Naive B cell (primary cell): ENCODE measurements around the gene GALNT16. TPM values are rescaled to one million over a fixed set of nuclear protein-coding genes. Genes with fewer than 3 reads are reported as not detected.

Experiments
- ATAC-seq, 2 donors: fragments of 150-1000 bp; cut with Tn5 transposase; 2 replicates each; pipeline ENCODE4 v1.10.0; 2021; ENCODE audit warnings: low read depth in 2 of 2, mild to moderate bottlenecking in 2 of 2, moderate library complexity in 2 of 2
- DNase-seq: peaks from one replicate; pipeline ENCODE4 v3.0.0; 2022
- H3K27ac Mint-ChIP-seq, 6 donors: one replicate each; pipeline ENCODE4 v1.8.0; 2020 to 2022; ENCODE audit warnings: mild to moderate bottlenecking in 6 of 6, mixed read lengths in 6 of 6, moderate library complexity in 5 of 6, inconsistent platforms in 2 of 6
- H3K27me3 Mint-ChIP-seq, 3 donors: one replicate each; pipeline ENCODE4 v1.8.0; 2021 to 2022; ENCODE audit warnings: mixed read lengths in 3 of 3, mild to moderate bottlenecking in 1 of 3
- H3K36me3 Mint-ChIP-seq, 2 donors: one replicate each; pipeline ENCODE4 v1.8.0; 2020 to 2022; ENCODE audit warnings: mixed read lengths in 2 of 2, inconsistent platforms in 1 of 2, mild to moderate bottlenecking in 1 of 2
- H3K4me1 Mint-ChIP-seq, 3 donors: one replicate each; pipeline ENCODE4 v1.8.0; 2020 to 2022; ENCODE audit warnings: mixed read lengths in 3 of 3, inconsistent platforms in 1 of 3, mild to moderate bottlenecking in 1 of 3, moderate library complexity in 1 of 3
- H3K4me3 Mint-ChIP-seq, 8 donors: one replicate each; pipeline ENCODE4 v1.8.0; 2020 to 2022; ENCODE audit warnings: mild to moderate bottlenecking in 8 of 8, mixed read lengths in 8 of 8, moderate library complexity in 8 of 8, inconsistent platforms in 2 of 8
- H3K9me3 Mint-ChIP-seq, 7 donors: one replicate each; pipeline ENCODE4 v1.8.0; 2020 to 2022; ENCODE audit warnings: mixed read lengths in 7 of 7, mild to moderate bottlenecking in 5 of 7, inconsistent platforms in 2 of 7, moderate library complexity in 1 of 7
- polyA plus RNA-seq, 6 donors: library from polyadenylated mRNA; unstranded; fragments of 300-500 nt; fragmentation: Illumina TruSeq; gene quantifications; one replicate each; pipeline ENCODE4 v1.2.3, GENCODE V29; 2021; ENCODE audit warnings: low read depth in 6 of 6

GALNT16 gene
- polyA plus RNA-seq, 6 donors from 2014 or later = not detected

DNA sequence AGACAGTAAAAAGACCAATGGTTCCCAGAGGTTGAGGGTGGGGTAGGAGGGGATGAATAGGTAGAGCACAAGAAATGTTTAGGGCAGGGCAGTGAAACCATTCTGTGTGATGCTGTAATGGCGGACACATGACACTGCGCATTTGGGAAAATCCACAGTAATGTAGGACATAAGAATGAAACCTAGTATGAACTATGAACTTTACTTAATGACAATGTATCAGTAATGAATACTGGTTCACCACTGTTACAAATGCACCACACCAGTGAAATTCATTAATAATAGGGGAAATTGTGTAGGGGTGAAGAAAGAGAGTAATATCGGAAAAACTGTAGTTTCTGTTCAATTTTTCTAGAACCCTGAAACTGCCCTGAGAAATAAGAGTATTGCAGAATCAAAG lies 132.5 kb downstream of the GALNT16 start:
- Mint-ChIP-seq H3K27me3 (no peaks in the 10 kb centered on the region), H3K27ac (peak overlapping the region in 3 of 6 donors; percentile 11 to 90 (median 82)), H3K9me3 (no peaks in the 10 kb centered on the region), H3K4me1 (peaks cover 45 to 68% (median 50%) of the 10 kb centered on the region in 3 donors), H3K36me3 (peaks cover 15 to 34% of the 10 kb centered on the region in 2 donors), H3K4me3 (peak overlapping the region in 4 of 8 donors; percentile 13 to 36 (median 18))
- ATAC-seq = no peak
- no peak for DNase-seq

DNA sequence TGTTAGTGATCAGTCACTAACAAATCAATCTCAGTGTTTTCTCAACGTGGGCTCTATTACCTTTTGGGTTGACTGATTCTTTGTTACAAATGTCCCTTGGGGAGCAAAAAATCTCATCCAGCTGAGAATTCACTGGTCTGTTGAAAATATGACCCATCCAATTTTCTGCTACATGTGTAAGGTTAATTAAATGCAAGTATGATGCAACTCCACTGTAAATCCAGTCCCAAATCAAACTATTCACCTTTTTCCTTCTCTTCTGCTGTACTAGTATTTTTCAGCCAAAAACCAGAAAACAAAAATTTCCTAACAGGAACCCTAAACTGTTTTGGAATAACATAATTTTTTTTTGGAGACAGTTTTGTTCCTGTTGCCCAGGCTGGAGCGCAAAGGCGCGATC lies 136.0 kb downstream of the GALNT16 start:
- DNase-seq (no peak), ATAC-seq (no peak)
- H3K27ac Mint-ChIP-seq = peak overlapping the region in 2 of 6 donors; percentile 8 to 16
- peaks cover 45 to 83% (median 53%) of the 10 kb centered on the region in 3 donors for H3K4me1 Mint-ChIP-seq
- peaks cover 0 to 2% (median 0%) of the 10 kb centered on the region in 7 donors for H3K9me3 Mint-ChIP-seq
- H3K27me3 Mint-ChIP-seq = no peaks in the 10 kb centered on the region
- peak overlapping the region in 3 of 8 donors; percentile 12 to 98 (median 68) for H3K4me3 Mint-ChIP-seq
- H3K36me3 Mint-ChIP-seq = peaks cover 19 to 22% of the 10 kb centered on the region in 2 donors

DNA sequence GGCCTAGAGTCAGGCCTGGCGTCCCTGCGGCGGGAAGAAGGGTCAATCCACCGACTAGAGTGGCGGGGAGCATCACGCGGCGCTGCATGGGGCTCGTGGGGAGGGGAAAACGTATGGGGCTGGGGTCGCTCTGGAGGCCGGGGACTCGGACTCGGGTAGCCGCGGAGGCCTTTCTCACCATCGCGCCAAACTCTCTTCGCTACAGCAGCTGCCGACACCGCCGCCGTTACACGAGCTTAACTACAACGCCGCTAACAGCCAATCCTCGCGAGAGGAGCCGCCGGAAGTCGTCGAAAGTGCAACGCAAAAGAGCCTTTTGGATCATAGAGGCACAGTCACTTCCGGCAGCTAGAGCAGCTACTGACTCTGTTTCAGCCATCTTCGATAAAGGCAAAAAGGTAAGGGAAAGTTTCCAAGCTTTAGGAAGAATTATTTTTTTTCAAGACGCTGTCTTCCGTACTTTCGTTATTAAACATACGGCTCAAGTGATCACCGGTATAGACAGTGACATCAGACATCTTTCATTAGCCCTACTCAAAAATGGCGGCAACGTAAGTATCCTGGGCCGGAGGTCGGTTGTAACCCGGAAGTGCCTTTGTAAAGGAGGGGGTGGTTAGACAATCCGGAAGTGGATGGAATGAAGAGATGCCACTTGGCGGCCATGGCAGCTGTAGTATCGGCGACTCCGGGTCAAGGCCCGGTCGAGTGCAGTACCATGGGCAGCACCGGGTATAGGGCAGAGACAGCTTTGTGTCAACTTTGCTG lies 138.3 kb downstream of the GALNT16 start, which contains the start of the genes ERH and SLC39A9:
TSS of gene ERH (minus strand) at position 247 of the 765 bp plus-strand sequence. CDS start at position 181, 66 bp downstream.
TSS of gene SLC39A9 (plus strand) at position 640 of the 765 bp plus-strand sequence. CDS start 678 bp downstream, outside the sequence.
- peak within 1 kb of the TSS; percentile 99 to 100 (median 100) for H3K27ac Mint-ChIP-seq
- peak within 1 kb of the TSS; percentile 91 to 98 (median 97) for H3K4me3 Mint-ChIP-seq
- peak; percentile 92 for DNase-seq
- H3K36me3 Mint-ChIP-seq = peaks cover 4 to 9% of the 10 kb centered on the region in 2 donors
- peak; percentile 85 to 88 for ATAC-seq
- H3K4me1 Mint-ChIP-seq = peaks cover 31 to 74% (median 32%) of the 10 kb centered on the region in 3 donors
- peaks cover 0 to 2% (median 0%) of the 10 kb centered on the region in 7 donors for H3K9me3 Mint-ChIP-seq
- no peaks in the 10 kb centered on the region for H3K27me3 Mint-ChIP-seq

DNA sequence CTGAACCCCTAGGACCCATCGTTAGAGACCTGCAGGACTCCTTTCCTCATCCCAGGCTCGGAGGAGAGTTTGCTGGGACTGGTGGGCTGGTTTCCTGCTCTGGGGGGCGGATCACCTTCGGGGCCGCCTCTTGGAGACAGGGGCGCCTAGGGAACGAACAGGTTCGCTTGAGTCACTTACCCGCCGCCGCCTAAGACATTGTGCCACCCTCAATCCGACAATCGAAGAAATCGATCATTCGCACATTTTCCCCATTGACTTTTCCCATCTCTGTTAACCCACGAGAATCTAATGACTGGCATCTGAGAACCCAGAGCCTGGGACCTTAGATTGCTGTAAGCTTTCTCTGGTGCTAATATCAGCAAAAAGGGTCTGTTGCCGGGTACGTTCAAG lies 138.9 kb downstream of the GALNT16 start:
- Mint-ChIP-seq H3K4me3 (peak overlapping the region; percentile 91 to 98 (median 97)), H3K27me3 (no peaks in the 10 kb centered on the region), H3K36me3 (peaks cover 0 to 9% of the 10 kb centered on the region in 2 donors), H3K9me3 (peaks cover 0 to 2% (median 0%) of the 10 kb centered on the region in 7 donors), H3K27ac (peak overlapping the region; percentile 99 to 100 (median 100)), H3K4me1 (peaks cover 26 to 71% (median 27%) of the 10 kb centered on the region in 3 donors)
- ATAC-seq = peak; percentile 9 to 11
- no peak for DNase-seq

DNA sequence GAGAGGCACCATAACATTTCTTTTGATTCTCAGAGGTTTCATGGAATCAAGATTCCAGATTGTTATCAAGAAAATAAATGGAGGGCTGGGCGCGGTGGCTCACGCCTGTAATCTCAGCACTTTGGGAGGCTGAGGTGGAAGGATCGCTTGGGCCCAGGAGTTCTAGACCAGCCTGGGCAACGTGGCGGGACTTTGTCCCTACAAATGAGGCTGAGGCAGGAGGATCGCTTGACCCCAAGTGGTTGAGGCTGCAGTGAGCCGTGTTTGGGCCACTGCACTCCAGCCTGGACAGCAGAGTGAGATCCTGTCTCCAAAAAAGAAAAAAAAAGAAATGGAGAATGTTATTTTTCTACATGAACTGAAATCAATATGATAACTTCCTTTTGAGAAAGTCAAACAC lies 139.8 kb downstream of the GALNT16 start:
- H3K4me3 Mint-ChIP-seq = peak overlapping the region; percentile 35 to 98 (median 94)
- peaks cover 5 to 11% of the 10 kb centered on the region in 2 donors for H3K36me3 Mint-ChIP-seq
- peaks cover 0 to 2% (median 0%) of the 10 kb centered on the region in 7 donors for H3K9me3 Mint-ChIP-seq
- H3K4me1 Mint-ChIP-seq = peaks cover 27 to 70% (median 28%) of the 10 kb centered on the region in 3 donors
- peak overlapping the region in 3 of 6 donors; percentile 44 to 99 (median 60) for H3K27ac Mint-ChIP-seq
- ATAC-seq = no peak
- no peaks in the 10 kb centered on the region for H3K27me3 Mint-ChIP-seq
- no peak for DNase-seq

DNA sequence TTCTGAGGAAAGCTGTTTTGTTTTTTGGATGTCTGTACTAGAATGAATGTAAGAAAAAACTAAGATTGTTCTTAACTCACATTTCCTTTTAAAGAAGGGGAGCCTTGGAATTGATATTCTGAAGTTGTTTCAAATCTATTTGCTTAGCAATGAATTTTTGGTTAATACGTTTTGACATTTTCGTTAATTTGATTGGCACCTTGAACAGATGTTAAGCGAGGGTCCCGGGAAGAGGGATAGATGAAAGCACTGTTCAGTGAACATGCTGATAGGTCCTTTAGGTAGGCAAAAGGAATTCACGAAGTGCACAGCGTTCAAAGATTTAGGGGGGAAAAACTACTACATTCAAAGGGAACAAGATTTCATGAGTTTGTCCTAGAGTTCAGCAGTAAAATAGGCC lies 140.2 kb downstream of the GALNT16 start:
- Mint-ChIP-seq H3K36me3 (peaks cover 8 to 14% of the 10 kb centered on the region in 2 donors), H3K27ac (peak overlapping the region in 4 of 6 donors; percentile 44 to 82 (median 59))

DNA sequence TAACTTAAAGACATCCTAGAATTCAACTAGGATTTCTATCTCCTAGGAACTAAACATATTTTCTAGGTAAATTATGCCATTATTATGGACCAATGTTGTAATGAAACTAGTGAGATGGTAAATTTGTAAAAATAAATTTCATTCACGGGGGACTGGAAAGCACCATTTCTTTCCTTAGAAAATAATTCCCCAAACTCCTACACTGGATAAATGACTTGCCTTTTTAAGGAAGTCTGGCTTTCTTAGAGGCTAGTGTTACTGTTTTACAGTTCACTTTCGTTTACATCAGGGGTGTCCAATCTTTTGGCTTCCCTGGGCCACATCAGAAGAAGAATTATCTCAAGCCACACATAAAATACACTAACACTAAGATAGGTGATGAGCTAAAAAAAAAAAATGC lies 141.9 kb downstream of the GALNT16 start:
- DNase-seq (no peak), ATAC-seq (no peak)
- Mint-ChIP-seq H3K27ac (no peak overlapping the region), H3K9me3 (peaks cover 0 to 4% (median 0%) of the 10 kb centered on the region in 7 donors), H3K27me3 (no peaks in the 10 kb centered on the region), H3K4me3 (no peak overlapping the region), H3K4me1 (peaks cover 16 to 52% (median 30%) of the 10 kb centered on the region in 3 donors), H3K36me3 (peaks cover 8 to 14% of the 10 kb centered on the region in 2 donors)

More for the DNA sequence above, 140.2 kb downstream of the GALNT16 start:
- no peak for ATAC-seq
- Mint-ChIP-seq H3K4me3 (peak overlapping the region in 7 of 8 donors; percentile 35 to 98 (median 91)), H3K9me3 (peaks cover 0 to 4% (median 0%) of the 10 kb centered on the region in 7 donors), H3K27me3 (no peaks in the 10 kb centered on the region), H3K4me1 (peaks cover 27 to 67% (median 30%) of the 10 kb centered on the region in 3 donors)
- no peak for DNase-seq

DNA sequence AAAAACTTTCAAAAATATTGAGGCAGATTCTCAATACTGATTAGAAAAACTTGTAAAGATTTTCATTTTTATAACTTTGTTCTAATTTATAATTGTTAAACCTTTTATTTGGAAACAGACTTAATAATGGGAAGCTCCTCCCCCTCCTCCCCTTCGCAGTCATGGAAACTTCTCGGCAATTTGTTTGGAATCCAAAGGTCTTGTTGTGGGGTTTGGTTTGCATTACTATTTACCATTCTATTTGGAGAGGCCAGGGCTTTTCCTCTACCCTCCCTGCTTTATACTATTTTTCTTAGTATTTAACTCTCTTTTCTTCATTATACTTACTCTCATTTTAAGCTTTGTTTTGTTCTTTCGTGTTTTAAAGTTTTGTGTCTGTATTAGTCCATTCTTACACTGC lies 144.5 kb downstream of the GALNT16 start:
- H3K4me3 Mint-ChIP-seq = peak overlapping the region in 1 of 8 donors; percentile 8
- ATAC-seq (no peak), DNase-seq (no peak)
- H3K9me3 Mint-ChIP-seq = peaks cover 0 to 4% (median 0%) of the 10 kb centered on the region in 7 donors
- H3K4me1 Mint-ChIP-seq = peaks cover 24 to 40% (median 31%) of the 10 kb centered on the region in 3 donors
- peak overlapping the region in 1 of 6 donors; percentile 3 for H3K27ac Mint-ChIP-seq
- H3K36me3 Mint-ChIP-seq = peaks cover 15 to 20% of the 10 kb centered on the region in 2 donors
- no peaks in the 10 kb centered on the region for H3K27me3 Mint-ChIP-seq

DNA sequence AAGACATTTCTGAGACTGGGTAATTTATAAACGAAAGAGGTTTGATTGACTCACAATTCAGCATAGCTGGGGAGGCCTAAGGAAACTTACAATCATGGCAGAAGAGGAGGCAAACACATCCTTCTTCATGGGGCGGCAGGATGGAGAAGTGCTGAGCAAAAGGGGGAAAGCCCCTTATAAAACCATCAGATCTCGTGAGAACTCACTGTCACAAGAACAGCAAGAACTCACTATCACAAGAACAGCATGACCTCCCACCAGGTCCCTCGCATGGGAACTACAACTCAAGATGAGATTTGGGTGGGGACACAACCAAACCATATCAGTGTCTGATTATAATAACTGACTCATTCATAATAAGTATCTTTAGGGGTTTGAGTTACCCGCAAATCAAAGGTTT lies 144.9 kb downstream of the GALNT16 start:
- Mint-ChIP-seq H3K27me3 (no peaks in the 10 kb centered on the region), H3K27ac (peak overlapping the region in 1 of 6 donors; percentile 3), H3K9me3 (peaks cover 0 to 4% (median 0%) of the 10 kb centered on the region in 7 donors), H3K36me3 (peaks cover 15 to 20% of the 10 kb centered on the region in 2 donors), H3K4me3 (peak overlapping the region in 1 of 8 donors; percentile 8), H3K4me1 (peaks cover 24 to 36% (median 29%) of the 10 kb centered on the region in 3 donors)
- ATAC-seq (no peak), DNase-seq (no peak)

DNA sequence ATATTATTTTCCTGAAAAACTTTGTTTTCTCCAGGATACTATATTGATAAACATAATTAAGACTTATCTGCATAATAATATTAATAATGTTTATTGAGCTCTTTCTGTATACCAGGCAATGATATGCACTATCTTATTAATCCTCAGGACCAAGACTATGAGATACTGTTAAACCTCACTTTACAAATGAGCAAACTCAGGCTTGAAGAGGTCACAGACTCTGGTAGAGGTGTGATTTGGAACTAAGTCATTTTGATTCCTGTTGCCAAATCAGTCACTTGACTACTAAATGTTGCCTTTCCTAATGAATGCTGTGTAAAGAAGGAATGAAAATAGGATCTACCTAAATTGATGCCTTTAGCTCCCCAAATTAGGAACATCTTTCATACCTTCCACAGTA lies 145.8 kb downstream of the GALNT16 start:
- ATAC-seq = no peak
- H3K9me3 Mint-ChIP-seq = peaks cover 0 to 4% (median 0%) of the 10 kb centered on the region in 7 donors
- no peak overlapping the region for H3K4me3 Mint-ChIP-seq
- H3K27ac Mint-ChIP-seq = no peak overlapping the region
- H3K27me3 Mint-ChIP-seq = no peaks in the 10 kb centered on the region
- H3K36me3 Mint-ChIP-seq = peaks cover 9 to 20% of the 10 kb centered on the region in 2 donors
- H3K4me1 Mint-ChIP-seq = peaks cover 18 to 27% (median 22%) of the 10 kb centered on the region in 3 donors
- DNase-seq = no peak

Other genes starting within 250 kb of the GALNT16 start
- 10 to 100 TPM; 35.7 to 66.1 (median 49.3) TPM for gene DCAF5, start 107.0 kb upstream of the GALNT16 start, polyA plus RNA-seq
- 10 to 100 TPM in 1 of 6 donors, 1 to 10 TPM in 5; 3.5 to 10.4 (median 4.8) TPM for gene EXD2, start 68.7 kb upstream of the GALNT16 start, polyA plus RNA-seq
- gene ERH, start 138.1 kb downstream of the GALNT16 start, polyA plus RNA-seq = 10 to 100 TPM; 46.0 to 80.3 (median 65.6) TPM
- 10 to 100 TPM in 5 of 6 donors, 1 to 10 TPM in 1; 7.7 to 22.6 (median 18.4) TPM for gene SLC39A9, start 138.5 kb downstream of the GALNT16 start, polyA plus RNA-seq
- gene PLEKHD1, start 224.6 kb downstream of the GALNT16 start, polyA plus RNA-seq = under 1 TPM in 2 of 6 donors, not detected in 4; 0.07 to 0.11 TPM